ENCODE results near the gene COPS6.
A peak's percentile ranks its signal among the peaks of the same experiment; 100 is the strongest.

The COPS6 gene

GRCh38 chr7:100072462-100072861, 16.3 kb upstream of the COPS6 start:
- Mint-ChIP-seq H3K4me3 (no peak overlapping the region), H3K27me3 (ENCODE audit: low read depth) (peaks cover 7% of the 10 kb centered on the region)

GRCh38 chr7:100074841-100075240, 13.9 kb upstream of the COPS6 start:
- no peak overlapping the region for H3K27ac Mint-ChIP-seq
- TF ChIP-seq CTCF (IDR thresholded peaks at IDR 0.05; ENCODE audit: unreplicated experiment in 3 of 3) = no peak
- no peak overlapping the region for H3K4me3 Mint-ChIP-seq
- H3K4me1 Mint-ChIP-seq = peaks cover 9% of the 10 kb centered on the region
- H3K36me3 Mint-ChIP-seq (ENCODE audit: low read depth) = peaks cover 100% of the 10 kb centered on the region
- peaks cover 7% of the 10 kb centered on the region for H3K27me3 Mint-ChIP-seq (ENCODE audit: low read depth)
- H3K9me3 Mint-ChIP-seq = peaks cover 73% of the 10 kb centered on the region

More at GRCh38 chr7:100072462-100072861, 16.3 kb upstream of the COPS6 start:
- Mint-ChIP-seq H3K36me3 (ENCODE audit: low read depth) (peaks cover 100% of the 10 kb centered on the region), H3K9me3 (peaks cover 72% of the 10 kb centered on the region), H3K4me1 (no peaks in the 10 kb centered on the region), H3K27ac (no peak overlapping the region)
- no peak for TF ChIP-seq CTCF (IDR thresholded peaks at IDR 0.05; ENCODE audit: unreplicated experiment in 3 of 3)

GRCh38 chr7:100075418-100075817, 13.4 kb upstream of the COPS6 start:
- H3K36me3 Mint-ChIP-seq (ENCODE audit: low read depth) = peaks cover 99% of the 10 kb centered on the region
- peaks cover 7% of the 10 kb centered on the region for H3K27me3 Mint-ChIP-seq (ENCODE audit: low read depth)
- no peak for TF ChIP-seq CTCF (IDR thresholded peaks at IDR 0.05; ENCODE audit: unreplicated experiment in 3 of 3)
- H3K9me3 Mint-ChIP-seq = peaks cover 70% of the 10 kb centered on the region
- H3K27ac Mint-ChIP-seq = no peak overlapping the region
- H3K4me3 Mint-ChIP-seq = peak overlapping the region in 1 of 3 experiments; percentile 29
- H3K4me1 Mint-ChIP-seq = peaks cover 14% of the 10 kb centered on the region

- peak overlapping the region; percentile 36 to 74 (median 74) for H3K4me3 Mint-ChIP-seq
- peaks cover 7% of the 10 kb centered on the region for H3K27me3 Mint-ChIP-seq (ENCODE audit: low read depth)
- peaks cover 94% of the 10 kb centered on the region for H3K36me3 Mint-ChIP-seq (ENCODE audit: low read depth)
- peaks cover 61% of the 10 kb centered on the region for H3K9me3 Mint-ChIP-seq
- no peak for TF ChIP-seq CTCF (IDR thresholded peaks at IDR 0.05; ENCODE audit: unreplicated experiment in 3 of 3)
- peaks cover 29% of the 10 kb centered on the region for H3K4me1 Mint-ChIP-seq
- H3K27ac Mint-ChIP-seq = no peak overlapping the region
These were observed 11.6 kb upstream of the COPS6 start for GRCh38 chr7:100077205-100077604.

GRCh38 chr7:100079024-100079560, 9.7 kb upstream of the COPS6 start:
- H3K27me3 Mint-ChIP-seq (ENCODE audit: low read depth) = peaks cover 3% of the 10 kb centered on the region
- peaks cover 75% of the 10 kb centered on the region for H3K36me3 Mint-ChIP-seq (ENCODE audit: low read depth)
- H3K27ac Mint-ChIP-seq = peak overlapping the region; percentile 26 to 61 (median 43)
- TF ChIP-seq CTCF (IDR thresholded peaks at IDR 0.05; ENCODE audit: unreplicated experiment in 3 of 3) = no peak
- peaks cover 48% of the 10 kb centered on the region for H3K9me3 Mint-ChIP-seq
- peak overlapping the region; percentile 89 to 99 (median 95) for H3K4me3 Mint-ChIP-seq
- peaks cover 35% of the 10 kb centered on the region for H3K4me1 Mint-ChIP-seq

- H3K27me3 Mint-ChIP-seq (ENCODE audit: low read depth) = no peaks in the 10 kb centered on the region
- no peak for TF ChIP-seq CTCF (IDR thresholded peaks at IDR 0.05; ENCODE audit: unreplicated experiment in 3 of 3)
- peaks cover 35% of the 10 kb centered on the region for H3K4me1 Mint-ChIP-seq
- peaks cover 30% of the 10 kb centered on the region for H3K9me3 Mint-ChIP-seq
- H3K36me3 Mint-ChIP-seq (ENCODE audit: low read depth) = peaks cover 56% of the 10 kb centered on the region
- H3K27ac Mint-ChIP-seq = peak overlapping the region; percentile 83 to 98 (median 91)
- peak overlapping the region; percentile 89 to 99 (median 95) for H3K4me3 Mint-ChIP-seq
These were observed 7.7 kb upstream of the COPS6 start for GRCh38 chr7:100080907-100081534.
